HepG2 (cell line): ENCODE data around the gene TMEM14A. TPM values are rescaled to one million over a fixed set of nuclear protein-coding genes. Genes with fewer than 3 reads are reported as not detected.

ENCODE experiments used
- GFI1 ChIP-seq: sonication (generic); formaldehyde crosslinking; IDR thresholded peaks from 2 replicates; pipeline ENCODE4 v1.5.0; 2020; ENCODE audit warnings: missing genetic modification reagents, mild to moderate bottlenecking, borderline replicate concordance
- GLI4 ChIP-seq: sonication (generic); formaldehyde crosslinking; IDR thresholded peaks from 2 replicates; pipeline ENCODE4 v1.5.1; 2020; ENCODE audit warnings: missing genetic modification reagents, mild to moderate bottlenecking, moderate library complexity, borderline replicate concordance
- RFX1 ChIP-seq: fragments of 450-650 bp; IDR thresholded peaks from 2 replicates; pipeline ENCODE4 v1.6.1; 2017
- ZBTB40 ChIP-seq, 2 experiments: fragments of 450-650 bp in 1 of 2; sonication (generic) in 1 of 2; formaldehyde crosslinking in 1 of 2; IDR thresholded peaks; 2 replicates each; pipeline versions ENCODE4 v1.6.1 to v1.8.0; 2016 to 2022; ENCODE audit warnings: antibody characterized with exemption in 1 of 2, mild to moderate bottlenecking in 1 of 2, missing genetic modification reagents in 1 of 2
- ZNF513 ChIP-seq: sonication (generic); formaldehyde crosslinking; conservative IDR thresholded peaks from 2 replicates; pipeline ENCODE4 v1.5.0; 2020; ENCODE audit warnings: missing genetic modification reagents
- ZNF609 ChIP-seq: sonication (generic); formaldehyde crosslinking; IDR thresholded peaks from 2 replicates; pipeline ENCODE4 v1.4.0; 2020; ENCODE audit warnings: mild to moderate bottlenecking, missing genetic modification reagents, borderline replicate concordance
- ZNF724P ChIP-seq: sonication (generic); formaldehyde crosslinking; IDR thresholded peaks from 2 replicates; pipeline ENCODE4 v1.8.0; 2022; ENCODE audit warnings: missing genetic modification reagents, borderline replicate concordance
- ZNF740 ChIP-seq: sonication (generic); formaldehyde crosslinking; IDR thresholded peaks from 2 replicates; pipeline ENCODE4 v1.4.0; 2020; ENCODE audit warnings: missing genetic modification reagents
- ZNF749 ChIP-seq: sonication (generic); formaldehyde crosslinking; IDR thresholded peaks from 2 replicates; pipeline ENCODE4 v1.8.0; 2022; ENCODE audit warnings: mild to moderate bottlenecking, missing genetic modification reagents, moderate library complexity, borderline replicate concordance
- polyA plus RNA-seq, 8 experiments: library from polyadenylated mRNA; depleted of rRNA in 3 of 8; stranded (reverse) in 7 of 8; unstranded in 1 of 8; fragments of >200 nt; fragmentation: Illumina TruSeq in 4 of 8; extraction: Trizol in 4 of 8; gene quantifications; 2 replicates each; pipeline versions ENCODE4 v1.2.1 to v1.2.3, GENCODE V29; 2011 to 2016; ENCODE audit warnings: low read depth in 4 of 8, missing spikeins in 1 of 8, mixed read lengths in 1 of 8; ENCODE audit not compliant: insufficient read depth in 1 of 8
- total RNA-seq, 5 experiments: library from RNA; depleted of rRNA; stranded (reverse); fragments of >200 nt; fragmentation: Illumina TruSeq; extraction: Trizol; gene quantifications; 2 replicates each; pipeline ENCODE4 v1.2.3, GENCODE V29; 2016; ENCODE audit warnings: low read depth in 1 of 5

Gene TMEM14A
- total and polyA plus RNA-seq, 2 of the 13 experiments (the other 11 are each of a cell fraction or from before 2014, with no cell fraction given), result 24.6 to 73.7 TPM

- TF ChIP-seq ZNF609 (peak; percentile 44; the same call in 1 of the 2 replicates), ZNF513 (CRISPR knock-in tag) (no peak), ZBTB40 (IDR thresholded peaks at IDR 0.05) (no peak), ZBTB40 (CRISPR knock-in tag; IDR thresholded peaks at IDR 0.05) (no peak; the same call in 1 of the 2 replicates), ZNF724P (no peak), ZNF740 (CRISPR knock-in tag) (no peak), GFI1 (CRISPR knock-in tag) (peak; percentile 54; the same call in 1 of the 2 replicates), RFX1 (no peak), ZNF749 (CRISPR knock-in tag) (no peak), GLI4 (CRISPR knock-in tag) (no peak)
Measured at GRCh38 chr6:52724406-52725121, 53.7 kb downstream of the TMEM14A start (continued).
